HG02571 (cell line): Measurements from ENCODE around the gene CDA.
"Not testable (repeated sequence)": the region's sequence is repeated elsewhere in the genome, so short reads cannot be mapped to it uniquely, and the experiment has no call there.

Experiments
- ATAC-seq: cut with Tn5 transposase; IDR thresholded peaks from one replicate; pipeline ENCODE4 v1.9.1; 2021; ENCODE audit warnings: mild to moderate bottlenecking, moderate library complexity; ENCODE audit not compliant: unreplicated experiment

CDA gene

DNA sequence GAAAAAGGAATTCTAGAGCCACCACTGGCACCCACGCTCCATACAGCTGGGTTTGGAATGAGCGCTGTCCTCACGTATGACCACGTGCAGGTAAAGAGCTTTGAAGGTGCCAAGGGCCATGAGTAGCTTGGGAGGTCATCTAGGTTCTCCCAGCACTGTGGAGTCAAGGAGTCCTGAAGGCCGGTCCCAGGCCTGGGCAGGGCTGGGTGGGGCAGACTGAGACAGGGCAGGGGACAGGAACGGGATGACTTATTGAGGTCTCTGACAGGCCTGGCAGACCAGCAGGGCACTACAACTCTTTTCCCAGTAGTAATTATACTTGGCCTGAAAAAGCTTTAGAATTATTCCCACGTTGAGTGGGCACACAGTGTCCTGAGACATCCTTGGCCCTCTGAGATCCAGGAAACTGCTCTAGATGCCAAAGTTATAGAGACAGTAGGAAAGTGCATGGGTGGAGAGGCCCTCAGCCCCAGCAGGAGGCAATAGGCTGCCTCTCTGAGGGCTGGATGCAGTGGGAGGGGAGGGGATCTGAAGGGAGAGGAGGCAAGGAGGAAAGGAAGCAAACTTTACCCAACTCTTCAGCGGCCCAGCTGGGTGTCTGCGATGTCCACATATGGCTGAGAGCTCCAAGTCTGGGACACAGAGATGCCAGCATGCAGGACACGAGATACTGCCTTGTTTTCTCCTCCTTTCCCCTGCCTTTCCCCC lies 1.8 kb upstream of the CDA start:
- no peak for ATAC-seq

DNA sequence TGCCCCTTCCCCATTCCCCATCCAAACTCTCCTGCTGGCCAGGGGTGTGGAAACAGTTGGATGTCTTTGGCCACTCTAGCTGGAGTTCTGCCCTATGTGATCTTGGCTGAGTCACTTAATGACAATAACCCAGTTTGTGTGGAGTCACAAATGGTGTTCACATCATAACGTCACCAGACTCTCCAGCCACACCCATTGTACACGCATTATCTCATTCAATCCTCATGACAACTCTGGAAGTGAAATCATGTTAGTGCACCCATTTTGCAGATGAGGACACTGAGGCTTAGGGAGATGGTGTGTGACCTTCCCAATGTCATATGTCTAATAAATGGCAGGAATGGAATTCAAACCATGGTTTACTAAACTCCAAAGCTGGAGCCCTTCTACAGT lies 1.2 kb upstream of the CDA start:
- ATAC-seq = no peak

DNA sequence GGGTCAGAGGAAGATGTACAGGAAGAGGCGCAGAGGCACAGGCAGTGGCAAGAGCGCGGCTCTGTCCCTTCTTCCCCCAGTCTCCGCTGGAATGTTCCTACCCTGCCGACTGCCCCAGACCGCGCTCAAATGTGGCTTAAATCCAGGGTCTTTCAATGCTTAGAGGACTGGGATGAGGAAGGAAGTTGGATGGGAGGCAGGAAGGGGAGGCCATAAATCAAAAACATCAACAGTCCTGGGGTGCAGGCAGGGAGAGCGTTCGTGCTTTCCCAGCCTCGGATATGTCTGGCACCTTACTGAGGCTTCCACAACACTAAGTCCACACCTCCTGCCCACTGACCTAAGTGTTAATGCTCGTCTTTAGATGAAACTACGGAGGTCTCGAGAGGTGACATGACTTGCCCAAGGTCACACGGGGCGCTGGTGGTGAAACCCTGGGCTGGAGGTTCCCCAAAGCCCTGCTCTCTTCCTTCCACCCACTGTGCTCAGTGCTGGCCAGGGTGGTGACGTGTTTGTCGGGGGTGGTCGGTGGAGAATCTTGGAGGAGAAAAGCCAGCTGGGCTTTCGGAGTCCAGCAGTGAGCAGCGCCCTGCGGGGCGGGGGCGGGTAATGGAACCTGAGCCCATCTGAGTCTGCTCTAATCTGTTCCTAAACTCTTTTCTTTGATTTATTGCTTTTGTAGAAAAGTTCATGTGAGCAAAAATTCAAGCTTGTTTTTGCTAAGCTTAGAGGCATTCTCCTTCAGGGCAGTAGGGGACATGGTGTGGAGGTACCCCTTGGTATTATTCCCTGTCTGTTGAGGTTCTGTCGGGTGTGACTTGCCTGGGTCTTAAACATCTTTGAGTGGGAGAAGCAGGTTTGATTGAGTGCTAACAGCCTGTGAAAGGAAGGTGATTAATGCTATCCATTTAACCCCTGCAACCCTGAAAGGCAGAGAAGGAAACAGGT lies 708 bp downstream of the CDA start:
- no peak for ATAC-seq

DNA sequence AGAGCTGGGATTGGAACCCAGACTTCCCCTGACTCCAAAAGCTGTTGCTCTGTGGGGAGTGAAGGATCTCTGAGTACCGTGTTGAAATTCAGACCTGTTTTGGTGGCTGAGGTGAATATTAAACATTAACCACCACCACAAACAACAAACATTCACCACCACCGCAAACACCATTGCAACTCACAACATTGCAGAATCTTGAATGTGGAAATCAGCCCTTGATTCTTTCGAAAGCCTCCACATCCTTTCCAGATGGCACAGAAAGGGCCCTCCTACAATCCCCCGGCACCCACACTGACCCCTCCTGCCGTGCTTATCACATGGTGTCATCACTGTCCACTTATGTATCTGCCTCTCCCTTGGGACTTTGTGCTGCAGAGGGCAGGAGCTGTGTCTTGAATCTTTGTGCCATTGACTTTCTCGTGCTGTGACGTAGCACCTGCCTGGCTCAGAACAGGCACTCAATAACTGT lies 1.4 kb downstream of the CDA start:
- ATAC-seq = no peak

DNA sequence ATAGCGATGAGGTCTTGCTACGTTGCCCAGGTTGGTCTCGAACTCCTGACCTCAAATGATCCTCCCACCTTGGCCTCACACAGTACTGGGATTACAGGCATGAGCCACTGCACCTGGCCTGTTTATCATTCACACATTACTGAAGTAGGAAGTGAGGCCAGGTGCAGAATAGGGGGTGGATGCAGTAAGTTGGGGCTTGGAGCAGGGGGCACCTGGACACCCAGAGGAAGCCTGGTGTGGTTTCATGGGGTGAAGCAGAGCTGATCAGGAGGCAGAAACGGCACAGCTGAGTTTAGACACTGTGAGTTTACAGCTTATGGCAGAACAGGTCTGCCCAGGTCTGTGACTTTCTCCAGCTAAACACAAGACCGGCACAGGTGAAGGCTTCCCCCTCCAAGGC lies 4.9 kb downstream of the CDA start:
- ATAC-seq = no peak

DNA sequence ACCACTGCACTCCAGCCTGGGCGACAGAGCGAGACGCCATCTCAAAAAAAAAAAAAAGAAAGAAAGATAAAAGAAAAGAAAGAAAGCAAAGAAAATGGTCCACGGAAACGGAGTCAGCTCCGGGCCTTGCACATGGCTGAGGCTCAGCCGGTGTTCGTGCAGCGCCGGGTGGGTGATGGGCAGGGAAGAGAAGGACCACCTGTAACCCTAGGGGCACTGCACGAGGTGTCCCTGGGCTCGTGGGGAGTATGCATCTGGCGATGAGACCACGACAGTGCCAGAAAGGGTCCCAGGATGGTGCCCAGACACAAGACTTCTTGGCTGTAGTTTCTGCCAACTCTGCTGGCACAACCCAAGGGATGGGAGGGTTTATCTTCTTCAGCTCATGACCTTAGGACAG lies 5.8 kb downstream of the CDA start:
- ATAC-seq = no peak

DNA sequence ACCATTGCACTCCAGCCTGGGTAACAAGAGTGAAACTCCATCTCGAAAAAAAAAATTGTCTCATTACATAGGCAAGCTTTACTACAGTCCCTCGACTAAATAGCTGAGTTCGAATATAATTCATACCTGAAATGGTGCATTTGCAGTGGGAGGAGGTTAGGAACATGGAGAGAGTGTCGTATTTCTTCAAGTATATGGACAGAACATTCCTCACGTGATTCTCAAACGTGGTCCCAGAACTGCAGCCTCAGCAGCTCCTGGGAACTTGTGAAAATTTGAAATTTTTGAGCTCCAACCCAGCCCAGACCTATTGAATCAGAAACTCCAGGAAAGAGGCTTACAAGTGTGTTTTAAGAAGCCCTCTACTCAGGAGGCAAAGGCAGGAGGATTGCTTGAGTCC lies 7.2 kb downstream of the CDA start:
- no peak for ATAC-seq

DNA sequence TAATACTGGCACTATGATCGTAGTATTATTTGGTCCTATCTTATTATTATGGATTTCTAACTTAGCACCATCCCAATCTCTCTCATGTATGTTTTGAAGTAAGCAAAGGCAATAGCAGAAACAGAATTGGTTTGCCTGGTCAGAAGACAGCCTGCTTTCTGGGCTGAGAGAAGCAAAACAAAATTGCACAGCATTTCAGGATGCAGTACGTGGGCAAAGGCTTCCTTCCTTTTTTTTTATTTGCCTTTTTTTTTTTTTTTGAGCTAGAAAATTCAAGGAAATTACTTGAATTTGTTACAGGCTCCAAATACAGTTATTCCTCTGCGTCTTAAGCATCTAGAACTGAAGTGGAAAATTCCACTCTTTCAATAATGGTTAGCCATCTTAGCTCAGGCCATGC lies 8.8 kb downstream of the CDA start:
- no peak for ATAC-seq

DNA sequence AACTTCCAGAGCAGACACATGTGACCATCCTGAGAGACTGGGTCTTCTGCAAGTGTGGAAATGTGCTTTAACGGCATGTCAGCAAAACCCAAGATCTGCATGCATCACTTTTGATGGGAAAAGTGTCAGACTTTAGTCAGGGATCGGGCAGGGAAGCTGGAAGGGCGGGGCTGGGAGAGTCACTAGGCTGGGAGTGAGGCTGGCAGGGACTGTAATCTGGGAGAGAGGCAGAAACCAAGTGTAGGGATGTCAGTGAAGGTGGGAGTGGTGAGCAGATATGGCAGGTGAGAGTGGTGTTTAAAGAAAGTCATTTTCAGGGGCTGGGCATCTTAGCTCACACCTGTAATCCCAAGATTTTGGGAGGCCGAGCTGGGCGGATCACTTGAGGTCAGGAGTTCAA lies 11.3 kb downstream of the CDA start:
- no peak for ATAC-seq

DNA sequence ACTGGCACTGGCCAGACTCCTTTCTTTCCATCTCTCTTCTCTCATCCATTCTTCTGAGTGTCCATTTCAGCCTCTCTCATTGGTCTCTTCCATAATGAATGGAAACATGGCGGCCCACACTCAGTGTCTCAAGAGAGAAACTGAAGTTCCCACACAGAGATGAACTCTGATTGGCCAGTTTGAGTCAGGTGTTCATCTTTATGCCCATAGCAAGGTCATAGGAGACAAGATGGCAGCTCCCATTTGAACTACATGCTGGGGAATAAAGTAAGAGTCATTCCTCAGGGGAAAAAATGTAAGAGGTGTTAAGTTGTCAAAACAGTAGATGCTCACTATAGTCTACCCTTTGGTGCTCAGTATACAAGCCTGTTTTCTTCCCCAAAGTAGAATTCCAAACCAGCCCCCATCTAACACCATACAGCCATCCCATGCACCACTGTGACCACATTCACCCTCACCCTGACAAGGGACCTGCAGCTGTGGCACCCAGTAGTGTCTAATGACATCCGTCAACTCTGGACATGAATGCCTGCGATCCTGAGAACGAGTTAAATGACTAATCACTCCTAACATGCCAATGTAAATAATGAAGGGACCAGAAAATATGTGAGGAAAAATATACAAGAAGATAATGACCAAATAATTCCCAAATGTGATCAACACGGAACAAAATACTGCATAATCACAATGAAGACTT lies 12.4 kb downstream of the CDA start:
- no peak for ATAC-seq

DNA sequence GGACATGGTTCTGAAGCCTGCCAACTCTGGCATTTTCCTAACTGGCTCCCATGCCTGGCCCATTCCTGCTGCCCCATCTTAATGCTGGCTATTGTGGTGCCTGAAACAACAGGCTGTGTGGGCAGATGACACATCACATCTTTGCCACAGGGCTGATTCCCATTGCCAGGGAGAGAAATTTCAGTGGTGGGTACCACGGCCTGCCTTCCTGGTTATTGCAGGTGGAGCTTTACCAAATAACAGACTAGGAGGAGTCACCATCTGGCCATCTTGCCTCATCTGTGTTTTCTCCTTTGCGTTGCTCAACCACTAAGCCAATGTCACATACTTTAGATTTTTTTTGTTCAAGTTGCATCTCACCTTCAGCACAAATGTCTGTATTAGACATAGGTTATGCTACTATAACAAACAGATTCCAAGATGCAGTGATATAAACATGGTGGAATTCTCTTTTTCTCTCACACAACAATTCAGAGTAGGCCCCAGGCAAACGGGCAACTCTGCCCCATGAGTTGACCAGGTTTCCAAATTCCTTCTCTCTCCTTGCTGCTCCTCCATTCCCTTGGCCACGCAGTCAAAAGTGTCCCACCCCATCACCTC lies 14.1 kb downstream of the CDA start:
- no peak for ATAC-seq

DNA sequence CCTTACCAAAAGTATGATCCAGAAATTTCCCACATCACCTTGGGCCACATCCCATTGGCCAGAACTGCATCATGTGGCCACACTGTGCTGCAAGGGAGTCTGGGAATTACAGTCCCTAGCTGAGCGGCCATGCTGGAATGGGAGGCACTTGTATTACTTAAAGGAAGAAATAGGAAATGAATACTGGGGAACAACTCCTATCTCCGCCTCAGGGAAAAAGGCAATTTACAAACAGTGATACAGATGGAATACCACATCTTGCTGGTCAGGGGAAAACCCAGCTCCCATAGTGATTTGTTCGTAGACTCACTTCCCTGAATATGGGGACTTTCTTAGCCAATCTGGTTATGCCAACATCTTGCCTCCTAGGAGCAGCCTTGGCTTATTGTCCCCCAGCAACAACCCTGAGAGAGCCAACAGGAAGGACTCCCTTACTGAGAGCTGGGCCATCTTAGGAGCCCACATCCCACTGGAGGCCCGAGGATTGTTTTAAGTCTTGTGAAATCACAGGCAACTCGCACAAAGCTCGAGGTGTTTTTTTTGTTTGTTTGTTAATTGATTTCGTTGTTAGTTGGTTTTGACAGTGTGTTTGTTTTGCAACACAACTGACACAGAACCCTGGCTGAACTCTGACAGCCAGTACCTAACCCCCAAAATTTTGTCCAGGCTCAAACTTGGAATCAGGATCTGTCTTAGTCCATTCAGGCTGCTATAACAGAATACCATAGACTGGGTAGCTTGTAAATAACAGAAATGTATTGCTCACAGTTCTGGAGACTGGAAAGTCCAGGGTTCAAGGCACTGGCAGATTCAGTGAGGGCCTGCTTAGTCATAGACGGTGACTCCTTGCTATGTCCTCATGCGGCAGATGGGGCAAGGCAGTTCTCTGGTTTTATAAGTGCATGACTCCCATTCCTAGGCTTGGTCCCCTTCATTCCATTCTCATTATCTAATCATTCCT lies 14.9 kb downstream of the CDA start:
- no peak for ATAC-seq

DNA sequence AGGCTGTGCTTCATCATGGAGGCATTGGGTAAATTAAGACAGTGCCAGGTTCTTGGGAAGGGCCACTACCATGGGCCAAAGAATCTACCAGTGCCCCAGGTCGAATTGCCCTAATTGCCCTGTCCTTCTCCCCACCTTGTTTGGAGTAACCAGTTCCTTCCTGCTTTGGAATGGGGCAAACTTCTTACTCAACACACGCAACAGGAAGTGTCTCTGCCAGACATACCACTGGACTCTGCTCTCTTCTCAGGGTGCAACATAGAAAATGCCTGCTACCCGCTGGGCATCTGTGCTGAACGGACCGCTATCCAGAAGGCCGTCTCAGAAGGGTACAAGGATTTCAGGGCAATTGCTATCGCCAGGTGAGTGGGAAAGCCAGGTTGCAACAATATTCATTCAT lies 15.8 kb downstream of the CDA start:
- no peak for ATAC-seq

DNA sequence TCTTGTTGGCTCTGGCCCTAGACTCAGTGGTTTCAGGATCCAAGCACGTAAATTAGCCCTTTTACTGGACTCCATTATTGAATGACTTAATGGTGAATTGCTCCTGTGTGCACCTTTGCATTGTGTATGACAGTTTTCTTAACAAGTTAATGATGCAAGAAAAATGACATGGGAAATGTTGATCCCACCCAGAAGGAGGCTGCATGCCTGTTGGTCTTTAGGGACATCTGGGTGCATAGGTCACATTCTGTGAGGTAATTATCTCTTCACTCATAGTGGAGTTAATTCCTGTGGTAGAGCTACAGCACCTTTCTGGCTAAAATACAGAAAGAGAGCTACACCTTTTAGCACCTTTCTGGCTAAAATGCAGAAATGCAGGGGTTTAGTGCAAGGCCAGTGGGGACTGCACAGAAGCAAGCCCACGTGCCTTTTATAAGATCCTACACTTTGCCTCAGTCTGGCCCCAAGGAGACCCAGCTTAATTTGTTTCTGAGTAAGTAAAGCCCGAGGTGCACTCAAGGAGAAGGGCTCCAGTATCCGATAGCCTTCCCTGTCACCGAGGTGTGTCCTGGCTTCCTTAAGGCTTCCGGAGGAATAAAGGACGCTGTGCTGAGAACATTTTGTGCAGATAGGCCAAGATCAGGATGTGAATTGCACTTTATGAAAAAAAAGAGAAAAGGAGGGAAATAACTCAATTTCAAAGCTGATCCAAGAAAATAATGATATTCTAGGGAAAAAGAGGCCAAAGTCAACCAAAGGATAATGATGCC lies 18.1 kb downstream of the CDA start:
- ATAC-seq = not testable (repeated sequence)

DNA sequence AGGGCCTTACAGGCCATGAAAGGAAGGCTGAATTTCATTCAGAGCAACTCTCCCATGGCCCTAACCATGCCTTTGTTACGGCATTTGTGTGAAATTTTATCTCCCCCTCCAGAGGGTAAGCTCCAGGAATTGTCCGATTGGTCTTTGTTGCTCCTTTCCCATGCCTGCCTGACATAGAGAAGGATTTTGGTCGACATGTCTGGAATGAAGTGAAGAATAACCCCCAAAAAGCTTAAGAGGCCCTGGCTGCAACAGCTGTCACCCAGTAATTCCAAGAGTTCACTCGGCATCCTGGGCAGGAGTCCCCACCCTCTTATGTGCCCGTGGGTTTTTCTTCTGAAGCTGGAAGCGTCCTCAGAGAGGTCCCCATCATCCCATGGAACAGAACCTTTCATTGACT lies 20.6 kb downstream of the CDA start:
- ATAC-seq = no peak

DNA sequence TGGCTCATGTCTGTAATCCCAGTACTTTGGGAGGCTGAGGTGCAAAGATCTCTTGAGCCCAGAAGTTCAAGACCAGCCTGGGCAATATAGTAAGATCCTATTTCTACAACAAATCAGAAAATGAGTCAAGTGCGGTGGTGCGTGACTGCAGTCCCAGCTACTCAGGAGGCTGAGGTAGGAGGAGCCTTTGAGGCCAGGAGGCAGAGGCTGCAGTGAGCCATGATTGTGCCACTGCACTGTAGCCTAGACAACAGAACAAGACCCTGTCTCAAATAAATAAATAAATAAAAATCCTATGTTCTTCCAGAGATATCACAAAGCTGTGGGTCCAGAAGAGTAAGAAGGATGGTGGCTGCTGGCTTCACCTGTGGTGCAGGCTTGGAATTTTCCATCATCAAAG lies 22.1 kb downstream of the CDA start:
- ATAC-seq = no peak

DNA sequence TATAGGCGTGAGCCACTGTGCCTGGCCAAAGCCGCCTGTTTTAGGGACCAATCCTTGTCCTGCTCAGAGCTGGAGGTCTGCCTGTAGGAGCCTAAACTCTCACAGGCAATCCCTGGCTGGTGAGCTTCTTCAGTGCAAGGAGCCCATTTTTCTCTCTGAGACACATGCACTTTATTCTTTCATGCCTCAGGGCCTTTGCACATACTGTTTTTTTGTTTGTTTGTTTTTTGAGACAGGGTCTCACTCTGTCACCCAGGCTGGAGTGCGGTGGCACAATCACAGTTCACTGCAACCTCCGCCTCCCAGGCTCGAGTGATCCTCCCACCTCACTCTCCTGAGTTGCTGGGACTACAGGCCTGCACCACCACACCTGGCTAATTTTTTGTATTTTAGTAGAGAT lies 22.8 kb downstream of the CDA start:
- no peak for ATAC-seq

DNA sequence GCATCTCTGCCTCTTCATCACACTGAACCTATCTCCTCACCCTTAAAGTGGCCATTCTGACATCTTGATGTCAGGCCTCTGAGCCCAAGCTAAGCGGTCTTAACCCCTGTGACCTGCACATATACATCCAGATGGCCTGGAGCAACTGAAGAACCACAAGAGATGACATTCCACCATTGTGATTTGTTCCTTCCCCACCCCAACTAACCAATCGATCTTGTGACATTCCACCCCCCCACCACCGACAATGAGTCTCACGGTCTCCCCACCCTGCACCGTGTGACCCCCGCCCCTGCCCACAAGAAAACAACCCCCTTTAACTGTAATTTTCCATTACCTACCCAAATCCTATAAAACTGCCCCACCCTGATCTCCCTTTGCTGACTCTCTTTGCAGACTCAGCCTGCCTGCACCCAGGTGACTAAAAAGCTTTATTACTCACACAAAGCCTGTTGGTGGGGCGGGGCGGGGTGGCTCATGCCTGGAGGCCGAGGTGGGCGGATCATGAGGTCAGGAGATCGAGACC lies 23.4 kb downstream of the CDA start:
- no peak for ATAC-seq

DNA sequence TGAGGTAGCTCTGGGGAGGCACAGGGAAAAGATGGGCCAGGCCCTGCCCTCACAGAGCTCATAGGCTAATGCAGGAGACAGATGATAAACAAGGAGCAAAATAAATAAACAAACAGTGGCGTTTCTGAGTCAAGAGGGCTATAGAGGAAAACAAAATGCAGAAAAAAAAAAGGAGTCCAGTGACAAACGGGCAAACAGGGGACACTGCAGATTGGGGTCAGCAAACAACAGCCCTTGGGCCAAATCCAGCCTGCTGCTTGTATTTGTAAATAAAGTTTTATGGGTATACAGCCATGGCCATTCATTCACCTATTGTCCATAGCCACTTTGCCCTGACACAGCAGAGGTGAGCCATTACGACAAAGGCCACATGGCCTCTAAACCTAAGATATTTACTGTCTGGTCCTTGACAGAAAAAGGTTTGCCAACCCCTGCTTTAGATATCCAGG lies 25.3 kb downstream of the CDA start:
- no peak for ATAC-seq
